ENCODE data around the gene EPHA10. TPM values are rescaled to one million over a fixed set of nuclear protein-coding genes. Genes with fewer than 3 reads are reported as not detected.

The EPHA10 gene
- total and polyA plus RNA-seq, 4 donors: under 0.01 to 0.09 (median 0.03) TPM; not detected in 1

- H3K9ac ChIP-seq (ENCODE audit: low read depth in 1 of 2, low read length in 2 of 2): no peak overlapping the region
- H3K36me3 ChIP-seq (ENCODE audit: control insufficient read depth in 4 of 4, insufficient read depth in 3 of 4, low read depth in 1 of 4, low read length in 3 of 4): no peaks in the 10 kb centered on the region
- TF ChIP-seq NR2F2 (IDR thresholded peaks at IDR 0.05) (no peak), HNF4A (conservative IDR thresholded peaks at IDR 0.05) (no peak), GABPA (IDR thresholded peaks at IDR 0.05 in 1 of 2, conservative IDR thresholded peaks at IDR 0.05 in 1 of 2) (no peak), JUND (IDR thresholded peaks at IDR 0.05) (no peak), SP1 (IDR thresholded peaks at IDR 0.05) (no peak), ZBTB33 (IDR thresholded peaks at IDR 0.05) (no peak), RAD21 (IDR thresholded peaks at IDR 0.05) (no peak), CTCF (IDR thresholded peaks at IDR 0.05; ENCODE audit: low read depth, low read length, missing input control) (no peak), REST (IDR thresholded peaks at IDR 0.05) (no peak)
- no peak overlapping the region for H3K27ac ChIP-seq (ENCODE audit: low read depth in 1 of 2, low read length in 2 of 2)
- H3K9me3 ChIP-seq (ENCODE audit: control insufficient read depth in 4 of 4, low read length in 3 of 4): no peaks in the 10 kb centered on the region
- H3K4me1 ChIP-seq (ENCODE audit: control insufficient read depth in 4 of 4, insufficient read depth in 4 of 4, low read length in 3 of 4): no peaks in the 10 kb centered on the region
- no peak overlapping the region for H3K4me3 ChIP-seq (ENCODE audit: low read depth in 1 of 3, low read length in 3 of 3)
- WGBS: 90% methylated on average over 4 of the region's 4 CpGs
- no peaks in the 10 kb centered on the region for H3K27me3 ChIP-seq (ENCODE audit: control insufficient read depth in 4 of 4, insufficient read depth in 4 of 4, low read length in 3 of 4)
- no peak for DNase-seq (ENCODE audit: low spot score)
These were observed 50.2 kb downstream of the EPHA10 start for GRCh38 chr1:37714689-37715088.

- Histone ChIP-seq H3K4me1 (ENCODE audit: control insufficient read depth in 4 of 4, insufficient read depth in 4 of 4, low read length in 3 of 4) (no peaks in the 10 kb centered on the region), H3K4me3 (ENCODE audit: low read depth in 1 of 3, low read length in 3 of 3) (no peak overlapping the region), H3K36me3 (ENCODE audit: control insufficient read depth in 4 of 4, insufficient read depth in 3 of 4, low read depth in 1 of 4, low read length in 3 of 4) (no peaks in the 10 kb centered on the region), H3K27me3 (ENCODE audit: control insufficient read depth in 4 of 4, insufficient read depth in 4 of 4, low read length in 3 of 4) (no peaks in the 10 kb centered on the region), H3K9me3 (ENCODE audit: control insufficient read depth in 4 of 4, low read length in 3 of 4) (no peaks in the 10 kb centered on the region), H3K9ac (ENCODE audit: low read depth in 1 of 2, low read length in 2 of 2) (no peak overlapping the region), H3K27ac (ENCODE audit: low read depth in 1 of 2, low read length in 2 of 2) (no peak overlapping the region)
- WGBS: 83% methylated on average over 8 of the region's 8 CpGs
- no peak for DNase-seq (ENCODE audit: low spot score)
- TF ChIP-seq EGR1 (IDR thresholded peaks at IDR 0.05; ENCODE audit: low read depth in 2 of 2): no peak
- no peak for TF ChIP-seq TAF1 (conservative IDR thresholded peaks at IDR 0.05)
These were observed 50.7 kb downstream of the EPHA10 start for GRCh38 chr1:37714226-37714625.

- no peaks in the 10 kb centered on the region for H3K9me3 ChIP-seq (ENCODE audit: control insufficient read depth in 4 of 4, low read length in 3 of 4)
- H3K9ac ChIP-seq (ENCODE audit: low read depth in 1 of 2, low read length in 2 of 2): no peak overlapping the region
- H3K4me1 ChIP-seq (ENCODE audit: control insufficient read depth in 4 of 4, insufficient read depth in 4 of 4, low read length in 3 of 4): no peaks in the 10 kb centered on the region
- WGBS: 94% methylated on average over 4 of the region's 4 CpGs
- no peaks in the 10 kb centered on the region for H3K27me3 ChIP-seq (ENCODE audit: control insufficient read depth in 4 of 4, insufficient read depth in 4 of 4, low read length in 3 of 4)
- peaks cover 0 to 3% (median 1%) of the 10 kb centered on the region in 4 donors for H3K36me3 ChIP-seq (ENCODE audit: control insufficient read depth in 4 of 4, insufficient read depth in 3 of 4, low read depth in 1 of 4, low read length in 3 of 4)
- DNase-seq (ENCODE audit: low spot score): no peak
- no peak overlapping the region for H3K27ac ChIP-seq (ENCODE audit: low read depth in 1 of 2, low read length in 2 of 2)
- no peak overlapping the region for H3K4me3 ChIP-seq (ENCODE audit: low read depth in 1 of 3, low read length in 3 of 3)
- TF ChIP-seq TAF1 (conservative IDR thresholded peaks at IDR 0.05) (no peak), HNF4G (IDR thresholded peaks at IDR 0.05) (no peak), SP1 (IDR thresholded peaks at IDR 0.05) (no peak), HNF4A (conservative IDR thresholded peaks at IDR 0.05) (no peak), RAD21 (IDR thresholded peaks at IDR 0.05) (no peak), FOXA1 (IDR thresholded peaks at IDR 0.05) (no peak), JUND (IDR thresholded peaks at IDR 0.05) (no peak), MAX (IDR thresholded peaks at IDR 0.05) (no peak), NR2F2 (IDR thresholded peaks at IDR 0.05) (no peak), REST (IDR thresholded peaks at IDR 0.05) (no peak), YY1 (IDR thresholded peaks at IDR 0.05) (no peak), FOXA2 (IDR thresholded peaks at IDR 0.05) (no peak)
These were observed 56.4 kb downstream of the EPHA10 start for GRCh38 chr1:37708471-37708870.

Measured in liver (tissue), 9 donors.